ENCODE measurements around the gene NUDCD3.

DNA sequence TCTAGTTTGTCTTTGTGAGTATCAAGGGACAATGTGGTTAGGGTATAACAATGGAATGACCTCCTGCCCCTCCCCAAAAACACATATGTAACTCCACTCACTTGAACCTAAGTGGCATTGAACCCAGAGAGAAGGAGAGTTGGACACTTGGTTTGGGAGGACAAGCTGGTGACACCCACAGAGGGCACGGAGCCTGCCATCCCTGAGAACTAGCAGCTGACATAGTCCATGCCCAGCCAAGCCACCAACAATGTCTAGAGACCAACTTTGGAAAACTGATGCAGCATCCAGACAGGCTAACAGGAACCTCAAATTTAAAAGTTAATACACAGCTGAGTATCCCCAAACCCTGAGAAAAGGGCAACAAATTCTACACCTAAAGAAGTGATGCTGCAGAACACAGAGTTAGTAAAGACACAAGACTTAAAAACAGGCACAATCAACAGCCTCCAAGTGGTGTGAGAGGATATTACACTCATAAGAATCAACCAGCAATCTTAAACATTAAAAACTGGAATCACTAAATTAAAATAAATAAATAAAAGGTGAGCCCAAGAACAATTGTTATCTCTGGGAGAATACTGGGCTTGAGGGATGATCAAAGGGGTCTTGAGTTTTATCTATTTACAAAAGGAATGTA lies 27.2 kb downstream of the NUDCD3 start:
- TF ChIP-seq ELF4 (IDR thresholded peaks at IDR 0.05): no peak
- TF ChIP-seq ZNF384 (IDR thresholded peaks at IDR 0.05): no peak
- no peak for TF ChIP-seq SP1 (IDR thresholded peaks at IDR 0.05)
- TF ChIP-seq TARDBP (IDR thresholded peaks at IDR 0.05): no peak
- TF ChIP-seq BHLHE40 (IDR thresholded peaks at IDR 0.05; ENCODE audit: borderline replicate concordance): no peak
- TF ChIP-seq ARNT (IDR thresholded peaks at IDR 0.05): no peak
- TF ChIP-seq, protein P1, sequence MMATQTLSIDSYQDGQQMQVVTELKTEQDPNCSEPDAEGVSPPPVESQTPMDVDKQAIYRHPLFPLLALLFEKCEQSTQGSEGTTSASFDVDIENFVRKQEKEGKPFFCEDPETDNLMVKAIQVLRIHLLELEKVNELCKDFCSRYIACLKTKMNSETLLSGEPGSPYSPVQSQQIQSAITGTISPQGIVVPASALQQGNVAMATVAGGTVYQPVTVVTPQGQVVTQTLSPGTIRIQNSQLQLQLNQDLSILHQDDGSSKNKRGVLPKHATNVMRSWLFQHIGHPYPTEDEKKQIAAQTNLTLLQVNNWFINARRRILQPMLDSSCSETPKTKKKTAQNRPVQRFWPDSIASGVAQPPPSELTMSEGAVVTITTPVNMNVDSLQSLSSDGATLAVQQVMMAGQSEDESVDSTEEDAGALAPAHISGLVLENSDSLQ (IDR thresholded peaks at IDR 0.05): no peak
- TF ChIP-seq FOXM1 (IDR thresholded peaks at IDR 0.05; ENCODE audit: borderline replicate concordance): no peak
- no peak for TF ChIP-seq FOXA1 (IDR thresholded peaks at IDR 0.05)
- TF ChIP-seq NFRKB (IDR thresholded peaks at IDR 0.05): no peak
- TF ChIP-seq FOXK2 (IDR thresholded peaks at IDR 0.05): no peak
- no peak for TF ChIP-seq L3MBTL2 (conservative IDR thresholded peaks at IDR 0.05)

All from HEK293T (cell line).